Glomerular endothelial cell (primary cell): ENCODE results near the gene DDX39A. TPM values are rescaled to one million over a fixed set of nuclear protein-coding genes. Genes with fewer than 3 reads are reported as not detected.
"Not testable (repeated sequence)": the region's sequence is repeated elsewhere in the genome, so short reads cannot be mapped to it uniquely, and the experiment has no call there.

Source experiments
- DNase-seq: peaks from one replicate; pipeline ENCODE4 v3.0.0-alpha.2; 2011; ENCODE audit warnings: low read depth, low spot score; ENCODE audit errors: extremely low read depth
- total RNA-seq: library from RNA; depleted of rRNA; stranded (reverse); fragments of >200 nt; gene quantifications from 2 replicates; pipeline ENCODE4 v1.2.3, GENCODE V29; 2015

The DDX39A gene
- total RNA-seq: 94.5 and 117 TPM in 2 replicates

DNA sequence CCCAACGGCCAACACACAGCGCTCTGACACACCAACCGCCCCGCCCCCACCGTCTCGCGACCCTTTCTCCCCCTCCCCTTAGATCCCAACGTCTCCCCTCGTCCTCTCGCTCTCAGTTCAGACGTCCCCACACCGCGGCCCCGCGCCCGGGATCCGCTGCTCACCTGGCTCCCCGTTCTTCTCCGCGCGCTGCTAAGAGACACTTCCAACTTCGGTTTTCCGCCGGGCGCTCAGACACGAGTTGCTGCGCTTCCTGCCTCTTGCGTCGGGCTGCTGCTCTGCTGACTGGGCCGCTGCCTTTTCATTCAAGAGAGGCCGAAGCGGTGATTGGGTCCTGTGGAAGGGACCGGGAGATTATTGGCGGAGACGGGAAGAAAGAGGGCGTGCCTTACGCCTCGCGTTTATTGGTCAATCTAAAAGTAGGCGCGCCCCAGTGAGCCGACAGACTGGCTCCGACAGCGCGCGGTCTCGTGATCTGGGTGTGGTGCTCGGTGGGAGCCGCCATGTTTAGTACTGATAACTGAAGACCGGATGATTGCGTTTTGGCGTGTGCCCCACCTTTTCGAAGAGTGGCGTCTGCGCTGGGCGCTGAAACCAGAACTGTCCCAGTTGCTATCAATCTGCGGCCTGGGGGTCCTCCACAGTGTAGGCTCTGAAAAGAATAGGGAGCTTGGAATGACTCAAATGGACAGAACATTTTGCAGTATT lies at the start of gene DDX39A:
TSS of gene DDX39A (minus strand) at position 236 of the 708 bp plus-strand sequence. CDS start 6,121 bp downstream, outside the sequence.
- peak; percentile 97 for DNase-seq

DNA sequence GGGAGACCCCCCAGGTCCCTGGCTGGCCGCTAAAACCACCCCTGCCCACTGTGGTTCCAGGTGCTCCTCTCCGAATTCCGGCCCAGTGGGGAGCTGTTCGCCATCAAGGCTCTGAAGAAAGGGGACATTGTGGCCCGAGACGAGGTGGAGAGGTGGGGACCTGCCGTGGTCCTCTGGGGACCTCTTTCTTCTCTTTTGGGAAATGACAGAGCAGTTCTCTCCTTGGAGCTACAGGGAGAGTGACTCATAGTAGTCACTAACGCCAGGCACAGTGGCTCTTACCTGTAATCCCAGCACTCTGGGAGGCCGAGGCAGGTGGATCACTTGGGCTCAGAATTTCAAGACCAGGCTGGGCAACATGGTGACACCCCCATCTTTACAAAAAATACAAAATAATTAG lies 48.7 kb upstream of the DDX39A start:
- DNase-seq: no peak

- DNase-seq: no peak
Measured at GRCh38 chr19:14467391-14467790, 48.2 kb upstream of the DDX39A start.

DNA sequence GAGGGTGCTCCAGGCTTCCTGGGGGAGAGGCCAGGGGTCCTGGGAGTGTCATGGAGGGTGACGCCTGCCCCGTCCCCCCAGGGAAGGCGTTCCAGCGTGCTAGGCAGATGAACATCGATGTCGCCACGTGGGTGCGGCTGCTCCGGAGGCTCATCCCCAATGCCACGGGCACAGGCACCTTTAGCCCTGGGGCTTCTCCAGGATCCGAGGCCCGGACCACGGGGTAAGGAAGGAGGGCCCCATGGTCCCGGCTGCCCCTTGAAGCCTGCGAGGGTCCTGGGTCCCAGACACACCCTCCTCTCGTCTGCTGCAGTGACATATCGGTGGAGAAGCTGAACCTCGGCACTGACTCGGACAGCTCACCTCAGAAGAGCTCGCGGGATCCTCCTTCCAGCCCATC lies 44.6 kb upstream of the DDX39A start:
- no peak for DNase-seq

DNA sequence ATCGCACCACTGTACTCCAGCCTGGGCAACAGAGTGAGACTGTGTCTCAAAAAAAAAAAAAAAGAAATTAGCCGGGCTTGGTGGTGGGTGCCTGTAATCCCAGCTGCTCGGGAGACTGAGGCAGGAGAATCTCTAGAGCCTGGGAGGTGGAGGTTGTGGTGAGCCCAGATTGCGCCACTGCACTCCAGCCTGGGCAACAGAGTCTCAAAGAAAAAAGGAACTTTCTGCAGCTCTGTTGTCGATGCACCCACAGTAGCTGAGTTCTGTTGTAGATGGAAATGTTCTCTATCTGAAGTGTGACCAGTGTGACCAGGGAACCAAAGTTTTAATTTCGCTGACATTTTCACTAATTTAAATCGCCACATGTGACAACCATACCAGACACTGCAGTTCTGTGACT lies 43.3 kb upstream of the DDX39A start:
- DNase-seq: not testable (repeated sequence)

DNA sequence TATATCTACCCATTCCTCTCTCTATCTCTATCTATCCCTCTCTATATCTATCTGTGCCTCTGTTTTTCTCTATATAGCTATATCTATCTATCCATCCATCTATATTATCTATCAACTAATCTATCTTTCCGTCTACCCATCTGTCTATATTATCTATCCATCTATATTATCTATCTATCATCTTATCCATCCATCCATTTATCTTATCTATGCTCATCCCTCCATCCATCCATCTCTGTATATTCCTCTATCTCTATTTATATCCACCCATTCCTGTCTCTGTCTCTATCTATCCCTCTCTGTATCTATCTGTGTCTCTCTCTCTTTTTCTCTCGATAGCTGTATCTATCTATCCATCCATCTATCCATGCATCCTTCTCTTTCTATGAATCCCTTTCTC lies 41.8 kb upstream of the DDX39A start:
- no peak for DNase-seq

DNA sequence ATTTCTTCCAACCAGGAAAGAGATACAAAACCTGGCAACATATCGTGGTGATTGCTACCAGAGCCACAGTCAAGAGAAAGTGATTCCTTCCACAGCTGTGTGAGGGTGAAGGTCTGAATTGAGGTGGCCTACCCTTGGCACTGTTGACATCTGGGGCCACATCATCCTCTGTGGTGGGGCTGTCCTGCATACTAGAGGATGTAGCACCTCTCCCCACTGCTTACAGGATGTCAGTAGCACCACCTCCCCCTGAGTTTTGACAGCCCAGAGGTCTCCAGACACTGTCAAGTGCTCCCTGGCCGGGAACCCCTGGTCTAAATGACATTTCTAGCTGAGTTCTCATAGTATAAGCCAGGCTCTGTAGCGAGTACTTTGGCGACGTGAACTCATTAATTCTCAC lies 40.6 kb upstream of the DDX39A start:
- no peak for DNase-seq

DNA sequence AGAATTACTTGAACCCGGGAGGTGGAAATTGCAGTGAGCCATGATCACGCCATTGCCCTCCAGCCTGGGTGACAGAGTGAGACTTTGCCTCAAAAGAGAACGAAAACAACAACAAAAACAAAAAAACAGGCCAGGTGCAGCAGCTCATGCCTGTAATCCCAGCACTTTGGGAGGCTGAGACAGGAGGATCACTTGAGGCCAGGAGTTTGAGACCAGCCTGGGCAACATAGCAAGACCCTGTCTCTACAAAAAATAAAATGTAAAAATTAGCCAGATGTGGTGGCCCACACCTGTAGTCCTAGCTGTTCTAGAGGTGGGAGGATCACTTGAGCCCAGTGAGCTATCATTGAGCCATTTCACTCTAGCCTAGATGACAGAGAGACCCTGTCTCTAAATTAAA lies 33.2 kb upstream of the DDX39A start:
- DNase-seq: not testable (repeated sequence)

DNA sequence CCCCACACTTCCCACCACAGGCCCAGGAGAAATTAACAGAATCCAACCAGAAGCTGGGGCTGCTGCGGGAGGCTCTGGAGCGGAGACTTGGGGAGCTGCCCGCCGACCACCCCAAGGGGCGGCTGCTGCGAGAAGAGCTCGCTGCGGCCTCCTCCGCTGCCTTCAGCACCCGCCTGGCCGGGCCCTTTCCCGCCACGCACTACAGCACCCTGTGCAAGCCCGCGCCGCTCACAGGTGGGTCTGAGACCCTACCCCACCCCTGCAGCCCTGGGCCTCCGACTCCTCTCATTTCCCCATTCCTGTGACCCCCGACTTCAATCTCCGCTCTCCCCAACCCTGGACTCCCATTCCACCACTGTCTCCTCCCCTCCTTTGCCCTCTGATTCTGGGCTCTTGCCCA lies 31.7 kb upstream of the DDX39A start:
- no peak for DNase-seq

- DNase-seq: no peak
Measured at GRCh38 chr19:14450168-14450874, 31.2 kb upstream of the DDX39A start.

DNA sequence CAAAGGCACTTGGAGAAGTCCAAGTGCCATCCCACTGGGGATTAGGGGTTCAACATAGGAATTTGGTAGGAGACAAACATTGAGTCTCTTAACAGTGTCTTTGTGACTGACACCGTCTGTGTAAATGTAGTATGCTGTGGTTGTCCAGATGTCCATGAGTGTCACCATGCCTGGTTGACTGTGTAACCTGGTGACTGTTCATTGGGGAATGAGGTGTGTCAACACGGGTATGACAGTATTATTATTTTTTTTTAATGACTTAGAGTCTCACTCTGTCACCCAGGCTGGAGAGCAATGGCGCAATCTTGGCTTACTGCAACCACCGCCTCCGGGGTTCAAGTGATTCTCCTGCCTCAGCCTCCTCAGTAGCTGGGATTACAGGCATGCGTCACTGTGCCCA lies 30.2 kb upstream of the DDX39A start:
- DNase-seq: no peak

GRCh38 chr19:14446336-14447036 lies 27.3 kb upstream of the DDX39A start:
- no peak for DNase-seq

- no peak for DNase-seq
Measured at GRCh38 chr19:14443632-14444216, 24.6 kb upstream of the DDX39A start.

GRCh38 chr19:14442891-14443631 lies 23.9 kb upstream of the DDX39A start:
- DNase-seq: no peak

DNA sequence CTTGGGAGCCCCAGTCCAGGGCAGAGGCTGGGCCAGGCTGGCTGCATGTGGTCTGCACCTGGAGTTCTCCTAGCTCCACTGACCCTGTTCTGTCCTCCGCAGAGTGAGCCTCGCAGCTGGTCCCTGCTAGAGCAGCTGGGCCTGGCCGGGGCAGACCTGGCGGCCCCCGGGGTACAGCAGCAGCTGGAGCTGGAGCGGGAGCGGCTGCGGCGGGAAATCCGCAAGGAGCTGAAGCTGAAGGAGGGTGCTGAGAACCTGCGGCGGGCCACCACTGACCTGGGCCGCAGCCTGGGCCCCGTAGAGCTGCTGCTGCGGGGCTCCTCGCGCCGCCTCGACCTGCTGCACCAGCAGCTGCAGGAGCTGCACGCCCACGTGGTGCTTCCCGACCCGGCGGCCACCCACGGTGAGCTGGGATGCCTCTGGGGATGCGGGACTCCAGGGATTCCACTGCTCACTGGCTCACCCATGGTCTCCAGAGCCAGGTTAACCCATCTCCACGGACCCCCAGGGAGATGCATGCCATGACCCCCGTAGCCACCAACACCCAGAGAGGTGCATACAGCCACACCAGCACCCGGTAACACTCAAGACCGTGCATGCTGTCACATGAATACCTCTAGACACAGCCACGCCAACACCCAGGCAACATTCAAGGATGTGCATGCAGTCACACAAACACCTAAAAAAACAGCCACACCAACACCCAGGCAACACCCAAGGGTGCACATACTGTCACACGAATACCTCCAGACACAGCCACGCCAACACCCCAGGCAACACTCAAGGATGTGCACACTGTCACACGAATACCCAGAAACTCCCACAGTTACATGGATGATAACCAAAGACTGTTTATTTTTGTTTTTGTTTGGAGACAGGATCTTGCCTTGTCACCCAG lies 22.1 kb upstream of the DDX39A start:
- DNase-seq: no peak

DNA sequence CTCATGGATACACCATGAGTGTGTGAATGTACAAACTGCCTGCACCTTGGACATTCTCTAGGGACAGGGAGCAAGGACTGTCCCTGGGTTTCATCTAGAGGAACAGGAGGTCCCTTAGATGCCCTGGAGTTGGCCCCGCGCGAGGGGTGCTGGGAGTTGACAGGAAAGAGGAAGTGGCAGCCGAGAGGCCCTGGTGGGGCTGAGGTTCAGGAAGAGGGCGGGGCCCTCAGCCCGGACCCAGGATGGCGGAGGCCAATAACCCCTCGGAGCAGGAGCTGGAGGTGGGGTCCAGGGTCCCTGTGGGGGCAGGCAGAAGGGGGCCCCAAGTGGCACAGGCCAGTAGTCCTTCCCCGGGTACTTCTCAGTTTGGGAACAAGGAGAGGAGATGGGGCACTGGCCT lies 20.9 kb upstream of the DDX39A start:
- no peak for DNase-seq

DNA sequence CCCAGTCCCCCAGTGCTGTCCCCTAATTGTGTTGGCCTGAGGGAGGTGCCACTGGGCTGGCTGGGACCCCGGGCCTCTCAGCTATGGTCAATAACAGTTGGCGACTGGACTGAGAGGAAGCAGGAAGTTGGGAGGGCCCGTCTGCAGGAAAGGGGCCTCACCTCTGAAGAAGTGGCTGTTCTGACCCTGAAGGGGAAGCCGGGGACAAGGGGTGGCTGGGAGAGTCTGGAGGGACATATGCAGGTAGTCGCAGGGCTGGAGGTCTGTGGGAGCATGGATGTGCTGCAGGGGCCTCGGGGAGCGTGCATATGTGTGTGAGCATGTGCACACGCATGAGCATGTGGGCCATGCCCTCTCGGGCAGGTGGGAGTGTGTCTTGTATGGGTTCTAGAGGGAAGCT lies 19.9 kb upstream of the DDX39A start:
- DNase-seq: no peak

DNA sequence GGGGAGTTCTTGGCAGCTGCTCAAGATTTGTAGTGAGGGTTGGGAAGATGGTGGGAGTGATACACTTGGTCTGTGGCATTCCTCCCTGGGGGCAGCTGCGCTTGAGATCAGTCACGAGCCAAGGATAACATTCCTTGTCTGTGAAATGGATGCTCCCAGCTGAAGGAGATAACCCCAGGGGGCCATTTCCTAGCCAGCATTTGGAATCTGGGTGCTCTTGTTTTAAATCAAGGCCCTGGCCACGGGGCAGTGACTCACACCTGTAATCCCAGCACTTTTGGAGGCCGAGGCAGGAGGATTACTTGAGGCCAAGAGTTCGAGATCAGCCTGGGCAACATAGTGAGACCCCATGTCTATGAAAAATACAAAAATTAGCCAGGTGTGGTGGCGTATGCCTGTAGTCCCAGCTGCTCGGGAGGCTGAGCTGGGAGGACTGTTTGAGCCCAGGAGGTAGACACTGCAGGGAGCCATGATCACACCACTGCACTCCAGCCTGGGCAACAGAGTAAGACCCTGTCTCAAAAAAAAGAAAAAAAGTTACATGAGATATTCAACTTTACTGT lies 18.5 kb upstream of the DDX39A start:
- no peak for DNase-seq

GRCh38 chr19:14435320-14436050 lies 16.3 kb upstream of the DDX39A start:
- no peak for DNase-seq
